ENCODE measurements around the gene PIGS. TPM values are rescaled to one million over a fixed set of nuclear protein-coding genes. Genes with fewer than 3 reads are reported as not detected.
A peak's percentile ranks its signal among the peaks of the same experiment; 100 is the strongest.

The PIGS gene
- total and polyA plus RNA-seq, 2 of the 13 experiments (the other 11 are each of a cell fraction or from before 2014, with no cell fraction given), result 31.7 to 42.6 TPM

DNA sequence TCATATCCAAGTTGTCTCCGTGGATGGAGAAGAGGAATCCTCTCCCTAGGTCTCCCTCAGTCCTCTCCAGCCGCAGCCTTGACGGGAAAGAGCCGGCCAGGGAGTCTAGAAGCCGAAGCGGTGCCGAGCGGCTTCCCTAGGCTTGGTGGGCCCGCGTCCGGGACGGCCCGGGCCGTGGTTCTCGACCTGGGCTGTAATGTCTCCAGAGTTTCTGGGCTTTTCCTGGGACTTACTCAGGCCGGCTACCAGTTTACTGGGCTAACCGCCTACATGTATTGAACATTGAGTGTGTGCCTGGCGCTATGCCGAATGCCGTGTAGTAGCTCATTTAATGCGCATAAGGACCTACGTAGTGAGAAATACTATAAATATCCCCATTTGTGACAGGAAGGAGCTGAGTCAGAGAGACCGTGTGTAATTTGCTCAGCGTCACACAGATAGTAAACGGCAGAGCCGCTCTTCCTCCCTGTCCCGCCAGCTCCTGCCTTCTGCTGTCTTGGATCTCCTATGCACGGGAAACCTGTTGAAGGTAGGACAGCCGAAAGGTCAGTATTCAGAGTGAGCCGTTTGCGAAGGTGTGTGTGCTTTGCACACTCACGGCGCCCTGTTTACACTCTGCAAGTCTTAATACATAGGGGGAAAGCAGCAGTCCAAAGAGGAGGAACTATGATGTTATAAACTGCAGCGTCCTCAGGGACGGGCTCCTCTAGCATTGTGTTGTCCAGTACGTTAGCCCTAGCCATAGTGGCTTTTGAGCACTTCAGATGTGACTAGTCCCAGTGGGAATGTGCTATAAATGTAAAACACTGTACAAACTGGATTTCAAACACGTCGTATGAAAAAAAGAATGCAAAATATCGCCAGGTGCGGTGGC is 28.2 kb upstream of the PIGS start:
- CTCF ChIA-PET (ENCODE audit: low intra/inter-chr PET ratio, low total read pairs), result no interaction called here
- peak overlapping the region; percentile 78 for H2AFZ ChIP-seq (ENCODE audit: low read length)
- WGBS (ENCODE audit: low lambda C conversion rate), result 2% methylated on average over 23 of the region's 40 CpGs
- TF ChIP-seq CENPX (CRISPR knock-in tag; IDR thresholded peaks at IDR 0.05) (no peak), MED8 (CRISPR knock-in tag; IDR thresholded peaks at IDR 0.05; ENCODE audit: insufficient replicate concordance) (no peak), ZFP91 (CRISPR knock-in tag; IDR thresholded peaks at IDR 0.05; ENCODE audit: borderline replicate concordance) (0 out of 2 replicates have a peak, but pooled peaks have one; percentile 14), ZNF83 (CRISPR knock-in tag; IDR thresholded peaks at IDR 0.05; ENCODE audit: borderline replicate concordance) (no peak), ZNF263 (CRISPR knock-in tag; IDR thresholded peaks at IDR 0.05) (0 out of 2 replicates have a peak, but pooled peaks have one; percentile 2), ZNF292 (CRISPR knock-in tag; IDR thresholded peaks at IDR 0.05; ENCODE audit: borderline replicate concordance, low read depth) (no peak; the same call in 1 of the 2 replicates), REPIN1 (CRISPR knock-in tag; IDR thresholded peaks at IDR 0.05; ENCODE audit: borderline replicate concordance, low read depth) (no peak), ZNF235 (CRISPR knock-in tag; IDR thresholded peaks at IDR 0.05; ENCODE audit: borderline replicate concordance) (no peak), MATR3 (CRISPR knock-in tag; IDR thresholded peaks at IDR 0.05) (no peak), SMARCC2 (IDR thresholded peaks at IDR 0.05) (no peak)
- TF ChIP-seq, protein P1, sequence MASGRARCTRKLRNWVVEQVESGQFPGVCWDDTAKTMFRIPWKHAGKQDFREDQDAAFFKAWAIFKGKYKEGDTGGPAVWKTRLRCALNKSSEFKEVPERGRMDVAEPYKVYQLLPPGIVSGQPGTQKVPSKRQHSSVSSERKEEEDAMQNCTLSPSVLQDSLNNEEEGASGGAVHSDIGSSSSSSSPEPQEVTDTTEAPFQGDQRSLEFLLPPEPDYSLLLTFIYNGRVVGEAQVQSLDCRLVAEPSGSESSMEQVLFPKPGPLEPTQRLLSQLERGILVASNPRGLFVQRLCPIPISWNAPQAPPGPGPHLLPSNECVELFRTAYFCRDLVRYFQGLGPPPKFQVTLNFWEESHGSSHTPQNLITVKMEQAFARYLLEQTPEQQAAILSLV (CRISPR knock-in tag; IDR thresholded peaks at IDR 0.05; ENCODE audit: borderline replicate concordance), result no peak

More for the DNA sequence above, 28.2 kb upstream of the PIGS start:
- H3K27ac ChIP-seq (ENCODE audit: extremely low read length, insufficient read depth, low read length), result peak overlapping the region; percentile 80
- BruUV-seq (replicated peaks), result TSS peak; percentile 90
- H3K9ac ChIP-seq (ENCODE audit: insufficient read depth, low read depth, low read length), result peak overlapping the region; percentile 88
- H3K4me3 ChIP-seq (replicated peaks in 1 of 3; ENCODE audit: insufficient read depth in 1 of 3, low read depth in 2 of 3, low read length in 3 of 3), result peak overlapping the region; percentile 87 to 95 (median 95)
- H3K27me3 ChIP-seq (ENCODE audit: control insufficient read depth in 1 of 2, insufficient read depth in 2 of 2, low read length in 2 of 2), result no peaks in the 10 kb centered on the region; a peak in 1 of 5 replicates
- peak overlapping the region; percentile 98 for H3K4me2 ChIP-seq (ENCODE audit: low read depth, low read length)
- intact Hi-C loops (cut with micrococcal nuclease; ENCODE audit: unreplicated experiment) (loop anchor here (1.0 kb wide), 1 partner anchor 23 kb away; the partner anchor contains the start of gene ALDOC), in situ Hi-C loops (cut with HindIII; ENCODE audit: extremely low pct_ligation_motif_present, low pct_unique_long_range_greater_than_20kb) (no loop called here)
- H3K4me1 ChIP-seq (ENCODE audit: insufficient read depth, low read length), result peaks cover 17% of the 10 kb centered on the region
- no peak for FAIRE-seq
- H3K36me3 ChIP-seq (replicated peaks in 1 of 2; ENCODE audit: control insufficient read depth in 1 of 2, insufficient read depth in 2 of 2, low read length in 2 of 2), result no peaks in the 10 kb centered on the region
- no peaks in the 10 kb centered on the region for H4K20me1 ChIP-seq (ENCODE audit: insufficient read depth, low read length)
- peak; percentile 47 for DNase-seq (ENCODE audit: low spot score)
- H3K9me3 ChIP-seq (ENCODE audit: low read length), result no peaks in the 10 kb centered on the region
- H3K79me2 ChIP-seq (ENCODE audit: insufficient read depth, low read length), result peaks cover 14% of the 10 kb centered on the region
- POLR2A ChIA-PET, result interaction anchor here (1.0 to 1.4 kb wide), 7 partner anchors 11 to 242 kb away, joined by 3 to 7 read pairs (median 5); partner anchors contain the start of genes ALDOC, BLTP2, POLDIP2 and SDF2
- peak; percentile 74 for ATAC-seq
